Testis (tissue), 3 donors: ENCODE data around the gene DCUN1D1. TPM values are rescaled to one million over a fixed set of nuclear protein-coding genes. Genes with fewer than 3 reads are reported as not detected.

Experiments used
- DNase-seq: peaks from one replicate; pipeline ENCODE4 v3.0.0-alpha.2; 2019
- H3K27ac ChIP-seq, 2 donors: fragments of 200-600 bp; sonication (generic); one replicate each; pipeline ENCODE4 v1.5.1; 2019
- H3K27me3 ChIP-seq: fragments of 200-600 bp; sonication (generic); one replicate; pipeline ENCODE4 v1.5.1; 2019
- H3K36me3 ChIP-seq: fragments of 200-600 bp; sonication (generic); one replicate; pipeline ENCODE4 v1.5.1; 2017; ENCODE audit warnings: low read depth; ENCODE audit errors: missing control alignments
- H3K4me1 ChIP-seq: fragments of 200-600 bp; sonication (generic); one replicate; pipeline ENCODE4 v1.5.1; 2019
- H3K4me3 ChIP-seq, 2 donors: fragments of 200-600 bp; sonication (generic); one replicate each; pipeline ENCODE4 v1.5.1; 2017 to 2019
- H3K9me3 ChIP-seq: fragments of 200-600 bp; sonication (generic); one replicate; pipeline ENCODE4 v1.5.1; 2017
- POLR2A ChIP-seq: fragments of 450-650 bp; IDR thresholded peaks from one replicate; pipeline ENCODE4 v1.6.1; 2017; ENCODE audit warnings: antibody characterized with exemption, mild to moderate bottlenecking, moderate library complexity
- WGBS, 2 donors: methylation state at CpG; one replicate each; pipeline ENCODE4 v1.1.5; 2018; 5-methylcytosine and 5-hydroxymethylcytosine counted together
- intact Hi-C: fragments of 100-400 bp; cut with DNase I; formaldehyde crosslinking; loops from one replicate; pipeline ENCODE4 v1.15.1; 2023; ENCODE audit warnings: low total_unique reads
- polyA plus RNA-seq: library from polyadenylated mRNA; stranded (reverse); fragments of 350-450 nt; fragmentation: Illumina TruSeq; extraction: RNeasy Lipid Tissue Mini Kit (QIAGEN cat#74804); gene quantifications from one replicate; pipeline ENCODE4 v1.2.3, GENCODE V29; 2014; ENCODE audit warnings: low read depth, low replicate concordance; ENCODE audit not compliant: insufficient read depth
- total RNA-seq, 2 donors: library from RNA; depleted of rRNA; stranded (reverse); fragments of >200 nt; gene quantifications; one replicate each; pipeline ENCODE4 v1.2.3, GENCODE V29; 2016
- TF ChIP-seq, protein P1 (sequence below), 3 experiments: fragments of 450-650 bp in 2 of 3; fragments of 200-600 bp in 1 of 3; sonication (generic) in 1 of 3; IDR thresholded peaks; one replicate each; pipeline ENCODE4 v1.5.1; 2016 to 2019; ENCODE audit warnings: antibody characterized with exemption in 3 of 3, mild to moderate bottlenecking in 2 of 3, moderate library complexity in 1 of 3

Gene DCUN1D1
- total and polyA plus RNA-seq, 3 donors from 2014 or later, result 72.8 to 346 (median 270) TPM

DNA sequence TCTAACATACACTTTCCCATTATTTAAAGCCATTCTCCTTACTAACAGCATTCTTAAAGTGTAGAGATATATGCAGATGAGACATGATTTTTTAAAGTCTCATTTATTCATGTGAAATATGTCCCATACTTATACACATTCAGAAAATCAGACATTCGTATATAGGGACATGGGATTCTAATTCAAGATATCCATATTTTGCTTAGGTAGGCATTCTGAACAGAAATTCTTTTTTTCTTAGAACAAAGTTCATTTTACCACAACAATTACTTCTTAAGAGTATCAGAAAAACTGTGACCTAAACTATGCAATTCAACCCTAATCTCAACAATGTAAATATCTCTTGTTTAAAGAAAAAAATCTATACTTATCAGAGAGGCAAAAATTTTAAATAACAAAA, 16.2 kb downstream of the DCUN1D1 start:
- DNase-seq, result no peak
- 94 to 96% methylated on average over 1 of the region's 1 CpG for WGBS, 2 donors
- Histone ChIP-seq H3K27me3 (no peaks in the 10 kb centered on the region), H3K4me3 (no peak overlapping the region), H3K4me1 (peaks cover 4% of the 10 kb centered on the region), H3K36me3 (no peaks in the 10 kb centered on the region), H3K9me3 (no peaks in the 10 kb centered on the region), H3K27ac (no peak overlapping the region)
- TF ChIP-seq, protein P1, sequence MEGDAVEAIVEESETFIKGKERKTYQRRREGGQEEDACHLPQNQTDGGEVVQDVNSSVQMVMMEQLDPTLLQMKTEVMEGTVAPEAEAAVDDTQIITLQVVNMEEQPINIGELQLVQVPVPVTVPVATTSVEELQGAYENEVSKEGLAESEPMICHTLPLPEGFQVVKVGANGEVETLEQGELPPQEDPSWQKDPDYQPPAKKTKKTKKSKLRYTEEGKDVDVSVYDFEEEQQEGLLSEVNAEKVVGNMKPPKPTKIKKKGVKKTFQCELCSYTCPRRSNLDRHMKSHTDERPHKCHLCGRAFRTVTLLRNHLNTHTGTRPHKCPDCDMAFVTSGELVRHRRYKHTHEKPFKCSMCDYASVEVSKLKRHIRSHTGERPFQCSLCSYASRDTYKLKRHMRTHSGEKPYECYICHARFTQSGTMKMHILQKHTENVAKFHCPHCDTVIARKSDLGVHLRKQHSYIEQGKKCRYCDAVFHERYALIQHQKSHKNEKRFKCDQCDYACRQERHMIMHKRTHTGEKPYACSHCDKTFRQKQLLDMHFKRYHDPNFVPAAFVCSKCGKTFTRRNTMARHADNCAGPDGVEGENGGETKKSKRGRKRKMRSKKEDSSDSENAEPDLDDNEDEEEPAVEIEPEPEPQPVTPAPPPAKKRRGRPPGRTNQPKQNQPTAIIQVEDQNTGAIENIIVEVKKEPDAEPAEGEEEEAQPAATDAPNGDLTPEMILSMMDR (IDR thresholded peaks at IDR 0.05), result no peak
- TF ChIP-seq POLR2A, result no peak
- intact Hi-C loops, result no loop called here

DNA sequence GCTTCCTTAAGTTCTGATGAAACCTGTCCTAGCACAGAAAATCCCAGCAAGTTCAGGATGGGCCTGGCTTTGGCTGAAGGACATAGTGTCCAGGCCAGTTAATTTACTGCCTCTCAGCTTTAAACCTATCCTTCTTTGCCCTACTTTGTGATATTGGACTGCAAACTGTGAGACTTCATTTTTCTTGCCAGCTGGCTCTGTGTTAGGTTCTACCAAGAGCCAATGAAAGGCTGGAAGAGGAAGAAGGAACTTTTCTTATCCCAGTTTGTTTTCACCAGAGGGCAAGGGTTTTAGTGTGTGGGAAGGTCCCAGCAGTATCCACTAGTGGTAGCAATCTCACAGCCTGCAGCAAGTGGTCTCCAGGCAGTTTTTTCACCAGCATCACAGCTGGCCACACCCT, 18.2 kb downstream of the DCUN1D1 start:
- peak; percentile 40 for DNase-seq
- H3K4me1 ChIP-seq, result no peaks in the 10 kb centered on the region
- TF ChIP-seq, protein P1 (IDR thresholded peaks at IDR 0.05), result no peak
- TF ChIP-seq POLR2A, result no peak
- no peaks in the 10 kb centered on the region for H3K36me3 ChIP-seq
- H3K9me3 ChIP-seq, result no peaks in the 10 kb centered on the region
- peak overlapping the region in 1 of 2 donors; percentile 48 for H3K27ac ChIP-seq
- intact Hi-C loops, result no loop called here
- no peak overlapping the region for H3K4me3 ChIP-seq
- H3K27me3 ChIP-seq, result no peaks in the 10 kb centered on the region

DNA sequence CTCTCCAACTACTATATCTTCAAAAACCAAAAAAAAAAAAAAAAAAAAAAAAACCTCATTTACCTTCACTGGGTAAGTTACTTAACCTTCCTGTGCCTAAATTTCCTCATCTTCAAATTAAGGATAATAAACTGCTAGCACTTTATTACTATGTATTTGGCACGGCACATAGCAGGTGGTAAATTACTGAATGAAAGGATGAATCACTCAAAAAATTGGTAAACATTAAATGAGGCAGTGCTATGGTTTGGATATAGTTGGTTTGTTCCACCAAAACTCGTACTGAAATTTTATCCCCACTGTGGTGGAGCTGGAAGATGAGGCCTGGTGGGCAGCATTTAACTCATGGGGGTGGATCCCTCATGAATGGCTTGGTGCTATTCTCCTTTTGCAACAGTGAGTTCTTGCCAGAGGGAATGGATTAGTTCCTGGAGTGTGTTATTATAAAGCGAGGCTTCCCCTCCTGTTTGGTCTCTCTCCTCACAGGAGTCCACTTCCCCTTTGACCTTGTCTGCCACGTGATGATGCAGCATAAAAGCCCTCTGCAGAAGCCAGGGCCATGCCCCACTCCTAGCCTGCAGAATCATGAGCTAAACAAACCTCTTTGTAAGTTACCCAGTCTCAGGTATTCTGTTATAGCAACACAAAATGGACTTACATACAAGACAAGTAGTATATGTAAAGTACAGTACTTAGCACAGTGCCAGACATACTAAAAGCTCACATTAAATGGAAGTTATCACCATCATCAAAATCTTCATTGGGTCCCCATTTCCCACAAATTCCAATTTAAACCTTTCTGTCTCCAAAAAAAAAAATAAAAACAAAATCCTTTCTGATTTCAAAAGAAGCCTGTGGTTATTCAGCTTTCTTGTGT, 20.6 kb downstream of the DCUN1D1 start:
- TF ChIP-seq, protein P1 (IDR thresholded peaks at IDR 0.05), result no peak
- no peak for TF ChIP-seq POLR2A
- no peaks in the 10 kb centered on the region for H3K9me3 ChIP-seq
- no peak overlapping the region for H3K4me3 ChIP-seq
- H3K4me1 ChIP-seq, result no peaks in the 10 kb centered on the region
- no peak overlapping the region for H3K27ac ChIP-seq
- intact Hi-C loops, result no loop called here
- DNase-seq, result no peak
- 64 to 71% methylated on average over 4 of the region's 4 CpGs for WGBS, 2 donors
- no peaks in the 10 kb centered on the region for H3K27me3 ChIP-seq
- no peaks in the 10 kb centered on the region for H3K36me3 ChIP-seq

DNA sequence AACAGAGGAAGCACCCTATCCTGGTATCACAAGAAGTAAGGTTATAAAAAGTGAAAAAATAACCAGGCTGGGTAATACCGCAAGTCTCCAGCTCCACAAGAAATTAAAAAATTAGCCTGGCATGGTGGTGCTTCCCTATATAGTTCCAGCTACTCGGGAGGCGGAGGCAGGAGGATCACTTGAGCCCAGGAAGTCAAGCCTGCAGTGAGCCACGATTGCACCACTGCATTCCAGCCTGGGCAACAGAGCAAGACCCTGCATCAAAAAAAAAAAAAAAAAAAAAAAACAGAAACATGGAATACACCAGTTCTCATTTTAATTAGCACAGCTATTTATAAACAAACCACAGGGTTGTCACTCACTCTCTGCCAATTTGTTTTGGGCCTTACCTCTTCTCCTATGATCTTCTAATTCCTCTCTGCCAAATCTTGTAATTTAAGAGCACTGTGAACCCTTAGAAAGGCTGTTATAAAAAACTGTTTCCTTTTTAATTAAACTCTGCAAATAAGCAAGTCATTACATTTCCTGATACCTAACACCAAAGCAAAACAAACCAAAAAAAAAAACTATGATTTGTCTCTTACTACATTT, 22.6 kb downstream of the DCUN1D1 start:
- H3K36me3 ChIP-seq, result no peaks in the 10 kb centered on the region
- H3K9me3 ChIP-seq, result no peaks in the 10 kb centered on the region
- intact Hi-C loops, result no loop called here
- 90 to 91% methylated on average over 4 of the region's 4 CpGs for WGBS, 2 donors
- no peak overlapping the region for H3K4me3 ChIP-seq
- DNase-seq, result no peak
- no peak for TF ChIP-seq POLR2A
- TF ChIP-seq, protein P1 (IDR thresholded peaks at IDR 0.05), result no peak
- H3K4me1 ChIP-seq, result no peaks in the 10 kb centered on the region
- no peak overlapping the region for H3K27ac ChIP-seq
- no peaks in the 10 kb centered on the region for H3K27me3 ChIP-seq
